Panc1 (cell line): ENCODE results near the gene PROX1. TPM values are rescaled to one million over a fixed set of nuclear protein-coding genes. Genes with fewer than 3 reads are reported as not detected.

ENCODE experiments used
- ATAC-seq: fragments of 200-7000 bp; cut with Tn5 transposase; 2 replicates; pipeline ENCODE4 v1.9.1; 2020; ENCODE audit warnings: mild to moderate bottlenecking, moderate library complexity
- BruUV-seq: library from RNA; stranded (reverse); fragments of 400-500 nt; replicated peaks from 2 replicates; lab custom pipeline; 2021; lab: Mats Ljungman, UMichigan
- CTCF ChIA-PET: fragments of 300-600 bp; sonication (Branson Sonifier 250); formaldehyde crosslinking; loops from one replicate; lab custom pipeline; 2022; ENCODE audit warnings: antibody characterized with exemption; lab: Charles Lee
- POLR2A ChIA-PET: fragments of 300-600 bp; sonication (Branson Sonifier 250); formaldehyde crosslinking; loops from one replicate; lab custom pipeline; 2022; ENCODE audit warnings: antibody characterized with exemption; lab: Charles Lee
- DNase-seq: peaks from one replicate; pipeline ENCODE4 v3.0.0-alpha.2; 2010; ENCODE audit warnings: low read depth, low spot score
- H3K27ac ChIP-seq: 2 replicates; pipeline ENCODE4 v1.5.1; 2011; ENCODE audit warnings: mild to moderate bottlenecking, low read length, inconsistent platforms
- H3K27me3 ChIP-seq: fragments of 200-500 bp; sonication (Bioruptor generic); 2 replicates; pipeline ENCODE4 v1.6.0; 2014; ENCODE audit warnings: low read length, inconsistent platforms; ENCODE audit not compliant: control insufficient read depth, insufficient read depth
- H3K36me3 ChIP-seq: fragments of 200-500 bp; sonication (Bioruptor generic); 2 replicates; pipeline ENCODE4 v1.5.1; 2014; ENCODE audit warnings: inconsistent platforms, mild to moderate bottlenecking, low read length, moderate library complexity; ENCODE audit not compliant: control insufficient read depth, insufficient read depth
- H3K4me1 ChIP-seq: 2 replicates; pipeline ENCODE4 v1.5.1; 2011; ENCODE audit warnings: inconsistent platforms, mild to moderate bottlenecking, low read length, moderate library complexity; ENCODE audit not compliant: control insufficient read depth, insufficient read depth
- H3K4me3 ChIP-seq, 2 experiments: 2 replicates each; pipeline ENCODE4 v1.5.1; 2011 to 2012; ENCODE audit warnings: low read depth in 2 of 2, low read length in 2 of 2, mild to moderate bottlenecking in 2 of 2, inconsistent platforms in 1 of 2, moderate library complexity in 1 of 2
- H3K9me3 ChIP-seq: fragments of 200-500 bp; sonication (Bioruptor generic); 2 replicates; pipeline ENCODE4 v1.5.1; 2014; ENCODE audit warnings: low read depth, mild to moderate bottlenecking, inconsistent platforms, low read length, moderate library complexity; ENCODE audit not compliant: control insufficient read depth, insufficient read depth
- POLR2AphosphoS5 ChIP-seq: IDR thresholded peaks from 2 replicates; pipeline ENCODE4 v1.6.1; 2012; ENCODE audit warnings: mild to moderate bottlenecking, low read depth, low read length, moderate library complexity
- SIN3A ChIP-seq: IDR thresholded peaks from 2 replicates; pipeline ENCODE4 v1.6.1; 2012; ENCODE audit warnings: low read depth, mild to moderate bottlenecking, low read length, moderate library complexity, borderline replicate concordance; ENCODE audit not compliant: insufficient read depth
- TCF7L2 ChIP-seq: IDR thresholded peaks from 2 replicates; pipeline ENCODE4 v1.6.1; 2011; ENCODE audit warnings: mild to moderate bottlenecking, low read depth, low read length, inconsistent platforms
- in situ Hi-C: cut with HindIII; loops from 2 replicates; pipeline ENCODE4 v1.10.0; 2016; ENCODE audit warnings: low sequenced_read_pairs, low pct_unique_long_range_greater_than_20kb
- intact Hi-C: fragments of 100-400 bp; cut with micrococcal nuclease; formaldehyde crosslinking; loops from one replicate; pipeline ENCODE4 v1.10.0; 2022; ENCODE audit not compliant: unreplicated experiment
- total RNA-seq: library from RNA; stranded (reverse); gene quantifications from one replicate; pipeline ENCODE4 v1.2.1, GENCODE V29; 2021; ENCODE audit not compliant: unreplicated experiment
- TF ChIP-seq, protein P1 (sequence below): fragments of 450-650 bp; IDR thresholded peaks from 2 replicates; pipeline ENCODE4 v1.5.1; 2017; ENCODE audit warnings: mild to moderate bottlenecking
- TF ChIP-seq, protein P2 (sequence below), 2 experiments: IDR thresholded peaks; 2 replicates each; pipeline ENCODE4 v1.6.1; 2011 to 2012; ENCODE audit warnings: low read depth in 2 of 2, control low read depth in 1 of 2, low read length in 1 of 2, mild to moderate bottlenecking in 1 of 2, moderate library complexity in 1 of 2; ENCODE audit not compliant: insufficient read depth in 1 of 2

PROX1 gene
- total RNA-seq, 1 experiment from 2014 or later = 0.13 TPM

DNA sequence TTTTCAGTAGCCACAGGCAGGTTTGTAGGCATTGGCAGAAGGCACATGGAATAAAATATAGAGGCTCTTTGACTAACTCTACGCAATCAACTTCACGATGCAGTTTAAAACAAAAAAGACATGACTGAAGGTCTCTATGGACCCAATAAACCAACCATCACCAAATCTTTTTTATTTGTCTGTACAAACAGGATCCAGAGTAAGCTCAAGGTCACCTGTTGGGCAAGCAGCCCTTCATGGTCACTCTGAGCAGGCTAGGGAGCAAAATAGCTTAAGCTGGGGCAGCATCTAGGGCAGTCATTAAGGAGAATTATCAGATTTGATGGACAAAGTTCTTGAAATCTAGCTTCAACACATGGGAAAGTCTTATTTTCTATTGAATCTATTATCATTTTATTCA lies 26.8 kb upstream of the PROX1 start:
- no peak for TF ChIP-seq SIN3A
- no peak overlapping the region for H3K4me3 ChIP-seq
- ChIA-PET POLR2A (no interaction called here), CTCF (no interaction called here)
- H3K27ac ChIP-seq = no peak overlapping the region
- peaks cover 13% of the 10 kb centered on the region for H3K27me3 ChIP-seq
- no peaks in the 10 kb centered on the region for H3K4me1 ChIP-seq
- no peaks in the 10 kb centered on the region for H3K36me3 ChIP-seq
- intact Hi-C loops (no loop called here), in situ Hi-C loops (no loop called here)
- BruUV-seq = no TSS peak
- ATAC-seq = no peak
- no peak for DNase-seq
- no peaks in the 10 kb centered on the region for H3K9me3 ChIP-seq

DNA sequence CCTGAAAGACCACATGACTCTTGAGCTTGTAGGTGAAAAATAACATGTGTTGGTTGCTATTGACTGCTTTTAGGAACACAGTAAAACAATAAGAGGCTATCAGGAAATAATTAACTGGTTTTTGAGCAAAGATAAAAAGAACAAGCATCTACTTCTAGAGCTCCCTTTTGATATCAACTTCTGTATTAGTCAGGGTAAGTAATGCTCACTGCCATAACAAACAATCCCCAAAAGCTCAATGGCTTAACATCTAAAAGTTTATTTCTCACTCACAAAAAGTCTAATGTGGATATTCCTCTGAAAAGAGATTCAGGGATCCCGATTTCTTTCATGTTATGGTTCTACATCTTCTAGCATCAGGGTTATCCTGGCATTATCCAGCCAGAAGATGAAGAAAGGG lies 25.3 kb upstream of the PROX1 start:
- Histone ChIP-seq H3K27ac (no peak overlapping the region), H3K4me1 (no peaks in the 10 kb centered on the region), H3K36me3 (no peaks in the 10 kb centered on the region), H3K9me3 (no peaks in the 10 kb centered on the region), H3K4me3 (no peak overlapping the region), H3K27me3 (peaks cover 11% of the 10 kb centered on the region)
- no peak for DNase-seq
- in situ Hi-C loops = no loop called here
- no peak for ATAC-seq
- intact Hi-C loops = no loop called here
- POLR2A ChIA-PET = interaction anchor here (0.6 kb wide), 1 partner anchor 193 kb away, joined by 4 read pairs; no protein-coding TSS in a partner anchor
- CTCF ChIA-PET = no interaction called here
- TF ChIP-seq, protein P1, sequence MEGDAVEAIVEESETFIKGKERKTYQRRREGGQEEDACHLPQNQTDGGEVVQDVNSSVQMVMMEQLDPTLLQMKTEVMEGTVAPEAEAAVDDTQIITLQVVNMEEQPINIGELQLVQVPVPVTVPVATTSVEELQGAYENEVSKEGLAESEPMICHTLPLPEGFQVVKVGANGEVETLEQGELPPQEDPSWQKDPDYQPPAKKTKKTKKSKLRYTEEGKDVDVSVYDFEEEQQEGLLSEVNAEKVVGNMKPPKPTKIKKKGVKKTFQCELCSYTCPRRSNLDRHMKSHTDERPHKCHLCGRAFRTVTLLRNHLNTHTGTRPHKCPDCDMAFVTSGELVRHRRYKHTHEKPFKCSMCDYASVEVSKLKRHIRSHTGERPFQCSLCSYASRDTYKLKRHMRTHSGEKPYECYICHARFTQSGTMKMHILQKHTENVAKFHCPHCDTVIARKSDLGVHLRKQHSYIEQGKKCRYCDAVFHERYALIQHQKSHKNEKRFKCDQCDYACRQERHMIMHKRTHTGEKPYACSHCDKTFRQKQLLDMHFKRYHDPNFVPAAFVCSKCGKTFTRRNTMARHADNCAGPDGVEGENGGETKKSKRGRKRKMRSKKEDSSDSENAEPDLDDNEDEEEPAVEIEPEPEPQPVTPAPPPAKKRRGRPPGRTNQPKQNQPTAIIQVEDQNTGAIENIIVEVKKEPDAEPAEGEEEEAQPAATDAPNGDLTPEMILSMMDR = no peak
- TF ChIP-seq, protein P2, sequence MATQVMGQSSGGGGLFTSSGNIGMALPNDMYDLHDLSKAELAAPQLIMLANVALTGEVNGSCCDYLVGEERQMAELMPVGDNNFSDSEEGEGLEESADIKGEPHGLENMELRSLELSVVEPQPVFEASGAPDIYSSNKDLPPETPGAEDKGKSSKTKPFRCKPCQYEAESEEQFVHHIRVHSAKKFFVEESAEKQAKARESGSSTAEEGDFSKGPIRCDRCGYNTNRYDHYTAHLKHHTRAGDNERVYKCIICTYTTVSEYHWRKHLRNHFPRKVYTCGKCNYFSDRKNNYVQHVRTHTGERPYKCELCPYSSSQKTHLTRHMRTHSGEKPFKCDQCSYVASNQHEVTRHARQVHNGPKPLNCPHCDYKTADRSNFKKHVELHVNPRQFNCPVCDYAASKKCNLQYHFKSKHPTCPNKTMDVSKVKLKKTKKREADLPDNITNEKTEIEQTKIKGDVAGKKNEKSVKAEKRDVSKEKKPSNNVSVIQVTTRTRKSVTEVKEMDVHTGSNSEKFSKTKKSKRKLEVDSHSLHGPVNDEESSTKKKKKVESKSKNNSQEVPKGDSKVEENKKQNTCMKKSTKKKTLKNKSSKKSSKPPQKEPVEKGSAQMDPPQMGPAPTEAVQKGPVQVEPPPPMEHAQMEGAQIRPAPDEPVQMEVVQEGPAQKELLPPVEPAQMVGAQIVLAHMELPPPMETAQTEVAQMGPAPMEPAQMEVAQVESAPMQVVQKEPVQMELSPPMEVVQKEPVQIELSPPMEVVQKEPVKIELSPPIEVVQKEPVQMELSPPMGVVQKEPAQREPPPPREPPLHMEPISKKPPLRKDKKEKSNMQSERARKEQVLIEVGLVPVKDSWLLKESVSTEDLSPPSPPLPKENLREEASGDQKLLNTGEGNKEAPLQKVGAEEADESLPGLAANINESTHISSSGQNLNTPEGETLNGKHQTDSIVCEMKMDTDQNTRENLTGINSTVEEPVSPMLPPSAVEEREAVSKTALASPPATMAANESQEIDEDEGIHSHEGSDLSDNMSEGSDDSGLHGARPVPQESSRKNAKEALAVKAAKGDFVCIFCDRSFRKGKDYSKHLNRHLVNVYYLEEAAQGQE (IDR thresholded peaks at IDR 0.05; ENCODE audit: insufficient read depth in 1 of 2, low read depth in 2 of 2, low read length in 1 of 2) = no peak
- TF ChIP-seq POLR2AphosphoS5 = no peak
- TF ChIP-seq TCF7L2 = no peak
- TF ChIP-seq SIN3A = no peak
- BruUV-seq = no TSS peak

DNA sequence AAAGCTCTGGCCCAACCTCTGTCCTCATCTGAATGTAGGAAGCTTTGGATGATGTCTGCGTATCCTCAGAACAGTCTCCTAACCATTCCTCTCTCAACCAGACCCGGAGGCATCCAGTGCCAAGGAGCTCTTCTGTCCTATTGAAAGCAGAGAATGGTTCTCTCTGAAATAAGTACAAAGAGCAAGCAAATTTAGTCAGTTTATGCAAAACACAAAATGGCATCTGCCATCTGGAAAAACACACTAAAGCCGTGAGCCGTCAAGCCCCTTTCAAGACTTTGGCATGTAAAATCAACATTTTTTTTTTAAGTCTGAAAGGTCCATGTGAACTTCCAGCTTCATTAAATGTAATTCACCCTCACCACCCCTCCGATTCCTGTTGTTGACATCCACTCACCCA lies 21.7 kb upstream of the PROX1 start:
- intact Hi-C loops = no loop called here
- no peaks in the 10 kb centered on the region for H3K4me1 ChIP-seq
- ChIA-PET CTCF (no interaction called here), POLR2A (no interaction called here)
- H3K27ac ChIP-seq = no peak overlapping the region
- no TSS peak for BruUV-seq
- H3K9me3 ChIP-seq = no peaks in the 10 kb centered on the region
- no peak overlapping the region for H3K4me3 ChIP-seq
- H3K27me3 ChIP-seq = peaks cover 16% of the 10 kb centered on the region
- ATAC-seq (no peak), DNase-seq (no peak)
- TF ChIP-seq, protein P1 = no peak
- TF ChIP-seq TCF7L2 (no peak), SIN3A (no peak), POLR2AphosphoS5 (no peak)
- TF ChIP-seq, protein P2 (IDR thresholded peaks at IDR 0.05; ENCODE audit: insufficient read depth in 1 of 2, low read depth in 2 of 2, low read length in 1 of 2) = no peak
- no peaks in the 10 kb centered on the region for H3K36me3 ChIP-seq
- in situ Hi-C loops = no loop called here
